Progenitor cell of endocrine pancreas (in vitro differentiated cells): ENCODE results near the gene GRHL1. TPM values are rescaled to one million over a fixed set of nuclear protein-coding genes. Genes with fewer than 3 reads are reported as not detected.

Source experiments
- DNase-seq: peaks from one replicate; pipeline ENCODE4 v3.0.0; 2021; ENCODE audit warnings: low spot score; ENCODE audit not compliant: unreplicated experiment
- H3K27ac Mint-ChIP-seq: 2 replicates; pipeline ENCODE4 v1.8.0; 2021; ENCODE audit warnings: mild to moderate bottlenecking, moderate library complexity, mixed read lengths
- H3K27me3 Mint-ChIP-seq: 2 replicates; pipeline ENCODE4 v1.8.0; 2021; ENCODE audit warnings: mixed read lengths
- H3K36me3 Mint-ChIP-seq: 2 replicates; pipeline ENCODE4 v1.8.0; 2022; ENCODE audit warnings: mixed read lengths; ENCODE audit not compliant: insufficient read depth
- H3K4me1 Mint-ChIP-seq: 2 replicates; pipeline ENCODE4 v1.8.0; 2021; ENCODE audit warnings: low read depth, mixed read lengths
- H3K4me3 Mint-ChIP-seq: 2 replicates; pipeline ENCODE4 v1.8.0; 2021; ENCODE audit warnings: low read depth, mild to moderate bottlenecking, moderate library complexity, mixed read lengths
- H3K9me3 Mint-ChIP-seq: 2 replicates; pipeline ENCODE4 v1.8.0; 2021; ENCODE audit warnings: low read depth, mixed read lengths
- CTCF ChIP-seq: fragments of 200-600 bp; sonication (generic); IDR thresholded peaks from one replicate; pipeline ENCODE4 v1.5.0; 2021; ENCODE audit warnings: antibody characterized with exemption, mild to moderate bottlenecking; ENCODE audit not compliant: unreplicated experiment
- long read RNA-seq: library from polyadenylated mRNA; unstranded; transcript quantifications from one replicate; pipeline ENCODE4 v2.0.0, GENCODE V29; 2020
- total RNA-seq: library from RNA; stranded (reverse); gene quantifications from 2 replicates; pipeline ENCODE4 v1.2.1, GENCODE V29; 2021

The GRHL1 gene
- total RNA-seq, result 13.4 and 14.4 TPM in 2 replicates
- long read RNA-seq, transcript GRHL1-201 (16 exons, 3,563 nt), result major isoform, 5 of 23 reads
- long read RNA-seq, partial matches to known transcripts, result 5 of 23 reads
- long read RNA-seq, other reads (novel, unspliced or antisense), result 13 of 23 reads

- H3K4me3 Mint-ChIP-seq, result peak within 1 kb of the TSS; percentile 85
- peak within 1 kb of the TSS; percentile 90 for H3K27ac Mint-ChIP-seq
- peaks cover 1% of the 10 kb centered on the region for H3K36me3 Mint-ChIP-seq
- peak; percentile 89 for DNase-seq
- no peak for TF ChIP-seq CTCF
- H3K27me3 Mint-ChIP-seq, result peaks cover 36% of the 10 kb centered on the region
- peaks cover 25% of the 10 kb centered on the region for H3K4me1 Mint-ChIP-seq
- no peaks in the 10 kb centered on the region for H3K9me3 Mint-ChIP-seq
These were observed at the start of gene GRHL1 for GRCh38 chr2:9951522-9952285. TSS of gene GRHL1 (plus strand) at chr2:9951693. CDS start at chr2:9951834, 141 bp downstream.

GRCh38 chr2:9905413-9905812, 46.1 kb upstream of the GRHL1 start:
- H3K36me3 Mint-ChIP-seq, result peaks cover 5% of the 10 kb centered on the region
- H3K9me3 Mint-ChIP-seq, result no peaks in the 10 kb centered on the region
- H3K4me1 Mint-ChIP-seq, result no peaks in the 10 kb centered on the region
- no peak overlapping the region for H3K27ac Mint-ChIP-seq
- no peak for TF ChIP-seq CTCF
- no peak overlapping the region for H3K4me3 Mint-ChIP-seq
- DNase-seq, result no peak
- H3K27me3 Mint-ChIP-seq, result no peaks in the 10 kb centered on the region

- H3K4me1 Mint-ChIP-seq, result no peaks in the 10 kb centered on the region
- H3K4me3 Mint-ChIP-seq, result no peak overlapping the region
- no peaks in the 10 kb centered on the region for H3K9me3 Mint-ChIP-seq
- DNase-seq, result no peak
- H3K27me3 Mint-ChIP-seq, result no peaks in the 10 kb centered on the region
- no peak for TF ChIP-seq CTCF
- peak overlapping the region; percentile 22 for H3K27ac Mint-ChIP-seq
- H3K36me3 Mint-ChIP-seq, result peaks cover 5% of the 10 kb centered on the region
These were observed 44.1 kb upstream of the GRHL1 start for GRCh38 chr2:9907402-9907801.

- Mint-ChIP-seq H3K36me3 (peaks cover 8% of the 10 kb centered on the region), H3K27me3 (no peaks in the 10 kb centered on the region), H3K4me1 (peaks cover 4% of the 10 kb centered on the region), H3K9me3 (no peaks in the 10 kb centered on the region), H3K27ac (no peak overlapping the region), H3K4me3 (no peak overlapping the region)
- no peak for TF ChIP-seq CTCF
- no peak for DNase-seq
These were observed 42.9 kb upstream of the GRHL1 start for GRCh38 chr2:9908639-9909038.

- Mint-ChIP-seq H3K27me3 (no peaks in the 10 kb centered on the region), H3K4me3 (no peak overlapping the region), H3K27ac (no peak overlapping the region)
These were observed 42.4 kb upstream of the GRHL1 start for GRCh38 chr2:9909106-9909505.

More at GRCh38 chr2:9909106-9909505, 42.4 kb upstream of the GRHL1 start:
- Mint-ChIP-seq H3K36me3 (peaks cover 8% of the 10 kb centered on the region), H3K9me3 (no peaks in the 10 kb centered on the region), H3K4me1 (peaks cover 4% of the 10 kb centered on the region)
- DNase-seq, result no peak
- TF ChIP-seq CTCF, result no peak
